WTC11 (cell line): ENCODE data around the gene FXYD3. TPM values are rescaled to one million over a fixed set of nuclear protein-coding genes. Genes with fewer than 3 reads are reported as not detected.

Experiments
- ATAC-seq: fragments of 200-7000 bp; cut with Tn5 transposase; 2 replicates; pipeline ENCODE4 v1.10.0; 2021; ENCODE audit warnings: mild to moderate bottlenecking, moderate library complexity
- CTCF ChIA-PET: fragments of 300-600 bp; sonication (Branson Sonifier 250); formaldehyde crosslinking; loops from one replicate; lab custom pipeline; 2021; ENCODE audit warnings: antibody characterized with exemption; lab: Charles Lee
- POLR2A ChIA-PET: fragments of 350-600 bp; sonication (Branson Sonifier 250); formaldehyde crosslinking; loops from one replicate; lab custom pipeline; 2021; ENCODE audit warnings: antibody characterized with exemption; lab: Charles Lee
- DNase-seq: peaks from one replicate; pipeline ENCODE4 v3.0.0; 2021; ENCODE audit warnings: low spot score
- H3K27ac Mint-ChIP-seq: 2 replicates; pipeline ENCODE4 v1.8.0; 2021; ENCODE audit warnings: mixed read lengths
- H3K27me3 Mint-ChIP-seq: 2 replicates; pipeline ENCODE4 v1.8.0; 2021; ENCODE audit warnings: low read depth, mild to moderate bottlenecking, moderate library complexity, mixed read lengths
- H3K36me3 Mint-ChIP-seq: 2 replicates; pipeline ENCODE4 v1.8.0; 2021; ENCODE audit warnings: mixed read lengths
- H3K4me1 Mint-ChIP-seq: 2 replicates; pipeline ENCODE4 v1.8.0; 2022; ENCODE audit warnings: mixed read lengths
- H3K4me3 Mint-ChIP-seq: 2 replicates; pipeline ENCODE4 v1.8.0; 2021; ENCODE audit warnings: mild to moderate bottlenecking, moderate library complexity, mixed read lengths
- H3K9me3 Mint-ChIP-seq: 2 replicates; pipeline ENCODE4 v1.8.0; 2021; ENCODE audit warnings: mixed read lengths
- E2F1 ChIP-seq: sonication (generic); formaldehyde crosslinking; IDR thresholded peaks from 2 replicates; pipeline ENCODE4 v1.8.0; 2022; ENCODE audit warnings: mild to moderate bottlenecking, missing genetic modification reagents
- EMX1 ChIP-seq: fragments of 250-450 bp; sonication (Bioruptor Pico); IDR thresholded peaks from 2 replicates; pipeline ENCODE4 v1.8.0; 2021; ENCODE audit warnings: mild to moderate bottlenecking
- FOXJ3 ChIP-seq: sonication (generic); formaldehyde crosslinking; IDR thresholded peaks from 2 replicates; pipeline ENCODE4 v1.9.0; 2021; ENCODE audit warnings: missing genetic modification reagents, mild to moderate bottlenecking, borderline replicate concordance
- FOXP1 ChIP-seq: sonication (generic); formaldehyde crosslinking; IDR thresholded peaks from 2 replicates; pipeline ENCODE4 v1.8.0; 2022; ENCODE audit warnings: missing genetic modification reagents, mild to moderate bottlenecking, moderate library complexity, borderline replicate concordance
- JUN ChIP-seq: sonication (generic); formaldehyde crosslinking; IDR thresholded peaks from 2 replicates; pipeline ENCODE4 v1.8.0; 2023; ENCODE audit warnings: mild to moderate bottlenecking, missing genetic modification reagents
- NFATC4 ChIP-seq: fragments of 250-450 bp; sonication (Bioruptor Pico); IDR thresholded peaks from 2 replicates; pipeline ENCODE4 v1.9.0; 2021; ENCODE audit warnings: mild to moderate bottlenecking
- PRDM15 ChIP-seq: sonication (generic); formaldehyde crosslinking; IDR thresholded peaks from 2 replicates; pipeline ENCODE4 v1.8.0; 2022; ENCODE audit warnings: missing genetic modification reagents
- PREB ChIP-seq: sonication (generic); formaldehyde crosslinking; IDR thresholded peaks from 2 replicates; pipeline ENCODE4 v1.8.1; 2022; ENCODE audit warnings: mild to moderate bottlenecking, missing genetic modification reagents, moderate library complexity, borderline replicate concordance
- SMAD3 ChIP-seq: sonication (generic); formaldehyde crosslinking; IDR thresholded peaks from 2 replicates; pipeline ENCODE4 v1.8.0; 2022; ENCODE audit warnings: missing genetic modification reagents, mild to moderate bottlenecking, borderline replicate concordance
- STAT6 ChIP-seq: sonication (generic); formaldehyde crosslinking; conservative IDR thresholded peaks from 2 replicates; pipeline ENCODE4 v1.8.1; 2023; ENCODE audit warnings: mild to moderate bottlenecking, low read depth, missing genetic modification reagents, moderate library complexity
- ZNF232 ChIP-seq: sonication (generic); formaldehyde crosslinking; IDR thresholded peaks from 2 replicates; pipeline ENCODE4 v1.8.0; 2022; ENCODE audit warnings: mild to moderate bottlenecking, missing genetic modification reagents
- ZNF263 ChIP-seq: sonication (generic); formaldehyde crosslinking; IDR thresholded peaks from 2 replicates; pipeline ENCODE4 v1.8.1; 2022; ENCODE audit warnings: low read depth, mild to moderate bottlenecking, moderate library complexity, missing genetic modification reagents
- ZNF281 ChIP-seq: sonication (generic); formaldehyde crosslinking; IDR thresholded peaks from 2 replicates; pipeline ENCODE4 v1.8.0; 2023; ENCODE audit warnings: mild to moderate bottlenecking, missing genetic modification reagents
- ZNF317 ChIP-seq: sonication (generic); formaldehyde crosslinking; IDR thresholded peaks from 2 replicates; pipeline ENCODE4 v1.8.1; 2023; ENCODE audit warnings: low read depth, mild to moderate bottlenecking, moderate library complexity, missing genetic modification reagents, borderline replicate concordance
- ZNF423 ChIP-seq: fragments of 250-450 bp; sonication (Bioruptor Pico); IDR thresholded peaks from 2 replicates; pipeline ENCODE4 v2.1.2; 2022; ENCODE audit warnings: mild to moderate bottlenecking, moderate library complexity
- ZNF425 ChIP-seq: fragments of 250-450 bp; sonication (Bioruptor Pico); conservative IDR thresholded peaks from 2 replicates; pipeline ENCODE4 v1.9.0; 2021; ENCODE audit warnings: mild to moderate bottlenecking
- total RNA-seq: library from RNA; stranded (reverse); gene quantifications from 3 replicates; pipeline ENCODE4 v1.2.3, GENCODE V29; 2021

The FXYD3 gene
- total RNA-seq, 1 experiment from 2014 or later = 1.8 TPM

GRCh38 chr19:35170359-35171061 is 54.9 kb downstream of the FXYD3 start:
- Mint-ChIP-seq H3K4me3 (no peak overlapping the region), H3K9me3 (peaks cover 13% of the 10 kb centered on the region), H3K27ac (no peak overlapping the region), H3K4me1 (no peaks in the 10 kb centered on the region; the same call in 1 of the 2 replicates), H3K36me3 (peaks cover 24% of the 10 kb centered on the region), H3K27me3 (no peaks in the 10 kb centered on the region)
- POLR2A ChIA-PET = no interaction called here
- DNase-seq (no peak), ATAC-seq (no peak)
- TF ChIP-seq PREB (CRISPR knock-in tag) (no peak), ZNF425 (no peak), PRDM15 (CRISPR knock-in tag) (no peak), FOXP1 (CRISPR knock-in tag) (no peak), FOXJ3 (CRISPR knock-in tag) (no peak), ZNF423 (no peak), ZNF317 (no peak), EMX1 (CRISPR knock-in tag) (no peak), E2F1 (CRISPR knock-in tag) (no peak), STAT6 (CRISPR knock-in tag) (no peak), NFATC4 (CRISPR knock-in tag) (no peak), ZNF281 (CRISPR knock-in tag) (no peak), ZNF263 (CRISPR knock-in tag) (no peak), ZNF232 (CRISPR knock-in tag) (no peak), JUN (CRISPR knock-in tag) (no peak), SMAD3 (CRISPR knock-in tag) (no peak)
- CTCF ChIA-PET = interaction anchor here (0.5 kb wide), 1 partner anchor 58 kb away, joined by 3 read pairs; the partner anchor contains the start of gene FAM187B
